GM19468 (cell line): Measurements from ENCODE around the gene ARPC3.
"Not testable (repeated sequence)": the region's sequence is repeated elsewhere in the genome, so short reads cannot be mapped to it uniquely, and the experiment has no call there.

ENCODE experiments used
- ATAC-seq: cut with Tn5 transposase; IDR thresholded peaks from one replicate; pipeline ENCODE4 v1.9.1; 2021; ENCODE audit warnings: mild to moderate bottlenecking, moderate library complexity, moderate number of reproducible peaks; ENCODE audit not compliant: unreplicated experiment; ENCODE audit errors: extremely low read depth

The ARPC3 gene

DNA sequence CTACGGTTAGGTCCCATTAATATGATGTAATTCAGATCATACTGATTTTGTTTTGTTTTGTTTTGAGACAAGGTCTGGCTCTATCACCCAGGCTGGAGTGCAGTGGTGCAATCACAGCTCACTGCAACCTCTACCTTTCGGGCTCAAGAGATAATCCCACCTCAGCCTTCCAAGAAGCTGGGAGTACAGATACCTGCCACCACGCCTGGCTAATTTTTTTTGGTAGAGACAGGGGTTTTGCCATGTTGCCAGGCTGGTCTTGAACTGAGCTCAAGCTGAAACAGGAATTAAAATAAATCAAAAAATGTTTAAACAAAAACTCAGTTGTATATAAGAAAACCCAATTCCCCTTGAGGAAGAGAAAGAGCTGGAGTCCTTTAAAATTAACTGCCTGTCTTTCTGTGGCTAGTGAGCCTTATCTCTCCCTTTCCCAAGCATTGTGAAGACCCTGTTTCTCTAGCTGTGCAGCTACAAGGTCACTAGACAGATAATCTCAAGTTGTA is 28.9 kb downstream of the ARPC3 start:
- no peak for ATAC-seq

DNA sequence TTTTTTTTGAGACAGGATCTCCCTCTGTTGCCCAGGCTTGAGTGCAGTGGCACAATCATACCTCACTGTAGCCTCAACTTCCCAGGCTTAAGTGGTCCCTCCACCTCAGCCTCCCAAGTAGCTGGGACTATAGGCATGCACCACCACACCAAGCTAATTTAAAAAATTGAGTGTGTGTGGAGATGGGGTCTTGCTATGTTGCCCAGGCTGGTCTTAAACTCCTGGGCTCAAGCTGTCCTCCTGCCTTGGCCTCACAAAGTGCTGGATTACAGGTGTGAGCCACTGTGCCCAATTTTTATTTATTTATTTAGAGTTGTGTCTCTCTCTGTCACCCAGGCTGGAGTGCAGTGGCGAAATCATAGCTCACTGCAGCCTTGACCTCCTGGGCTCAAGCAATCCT is 29.5 kb downstream of the ARPC3 start:
- ATAC-seq, result not testable (repeated sequence)

DNA sequence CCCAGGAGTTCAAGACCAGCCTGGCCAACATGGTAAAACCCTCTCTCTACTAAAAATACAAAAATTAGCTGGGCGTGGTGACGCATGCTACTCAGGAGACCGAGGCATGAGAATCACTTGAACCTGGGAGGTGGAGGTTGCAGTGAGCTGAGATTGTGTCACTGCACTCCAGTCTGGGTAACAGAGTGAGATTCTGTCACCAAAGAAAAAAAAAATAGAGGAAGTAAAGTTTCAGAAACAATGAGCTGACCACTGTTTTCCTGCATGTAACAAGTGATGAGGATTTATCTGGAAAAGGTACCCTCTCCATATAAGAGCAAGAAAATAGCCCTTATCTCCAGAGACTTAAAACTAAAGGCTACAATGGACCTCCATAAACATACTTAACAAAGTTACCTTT is 33.0 kb downstream of the ARPC3 start:
- ATAC-seq, result not testable (repeated sequence)

DNA sequence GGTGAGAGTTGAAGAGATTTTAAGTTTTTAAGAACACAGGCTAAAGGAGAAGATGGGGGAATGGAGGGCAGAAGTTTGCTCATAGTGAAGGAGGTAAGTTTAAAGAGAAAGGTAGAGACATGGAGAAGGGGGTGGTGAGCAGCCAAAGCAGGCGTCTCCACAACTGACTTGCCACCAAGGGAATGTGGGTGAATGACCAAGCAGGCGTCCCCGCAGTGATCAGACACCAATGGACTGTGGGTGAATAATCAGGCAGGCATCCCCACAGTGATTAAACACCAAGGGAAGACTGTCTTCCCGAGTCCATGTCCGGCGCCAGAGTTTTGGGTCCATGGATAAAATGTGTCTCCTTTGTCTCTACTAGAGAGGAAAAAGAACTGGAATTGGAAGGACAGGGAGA is 40.1 kb downstream of the ARPC3 start:
- ATAC-seq, result not testable (repeated sequence)

DNA sequence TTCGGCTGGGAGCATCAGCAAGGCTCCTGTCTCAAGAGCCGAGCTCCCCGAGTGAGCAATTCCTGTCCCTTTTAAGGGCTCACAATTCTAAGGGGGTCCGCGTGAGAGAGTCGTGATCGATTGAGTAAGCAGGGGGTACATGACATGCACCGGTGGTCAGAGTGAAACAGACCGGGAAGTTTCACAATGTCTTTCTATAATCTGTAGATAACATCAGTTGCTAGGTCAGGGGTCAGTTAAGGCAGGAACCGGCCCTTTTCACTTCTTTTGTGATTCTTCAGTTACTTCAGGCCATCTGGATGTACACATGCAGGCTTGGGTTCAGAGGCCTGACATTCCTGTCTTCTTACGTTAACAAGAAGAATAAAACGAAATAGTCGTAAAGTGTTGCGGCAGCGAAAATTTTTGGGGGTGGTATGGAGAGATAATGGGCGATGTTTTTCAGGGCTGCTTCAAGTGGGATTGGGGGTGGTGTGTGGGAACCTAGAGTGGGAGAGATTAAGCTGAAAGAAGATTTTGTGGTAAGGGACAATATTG is 44.9 kb downstream of the ARPC3 start:
- not testable (repeated sequence) for ATAC-seq

- ATAC-seq, result no peak
Measured at GRCh38 chr12:110403976-110404682, 46.0 kb downstream of the ARPC3 start.

- no peak for ATAC-seq
Measured at GRCh38 chr12:110403146-110403975, 46.8 kb downstream of the ARPC3 start, which contains the start of gene ANAPC7. ANAPC7 (minus strand) TSS chr12:110403708; CDS start chr12:110403627, 81 bp downstream.
